Endothelial cell of coronary artery (primary cell): ENCODE results near the gene NSUN7. TPM values are rescaled to one million over a fixed set of nuclear protein-coding genes. Genes with fewer than 3 reads are reported as not detected.

Experiments
- total RNA-seq: library from RNA; depleted of rRNA; stranded (reverse); fragments of >200 nt; gene quantifications from 2 replicates; pipeline ENCODE4 v1.2.3, GENCODE V29; 2014

The NSUN7 gene
- total RNA-seq: under 0.01 TPM in 1 of 2 replicates, not detected in the other

GRCh38 chr4:40749717-40750460 is at the start of gene NSUN7:
Gene NSUN7 (plus strand): TSS chr4:40749955. CDS start chr4:40750694, 739 bp downstream.

Other genes with a start within 250 kb of the NSUN7 start
- 0.09 TPM in 1 of 2 replicates, not detected in the other for gene RBM47, start 120.1 kb upstream of the NSUN7 start, total RNA-seq